PFSK-1 (cell line): ENCODE measurements around the gene TFCP2L1.

Experiments
- FOXP2 ChIP-seq: optimal IDR thresholded peaks from 2 replicates; pipeline ENCODE3; 2011; ENCODE audit warnings: borderline replicate concordance, control low read depth, inconsistent platforms; ENCODE audit not compliant: insufficient read depth; ENCODE audit errors: extremely low read length, extremely low read depth
- POLR2AphosphoS5 ChIP-seq: IDR thresholded peaks from 2 replicates; pipeline ENCODE4 v1.6.1; 2012; ENCODE audit warnings: low read depth, mild to moderate bottlenecking, control low read depth, low read length, moderate library complexity
- SIN3A ChIP-seq: IDR thresholded peaks from 2 replicates; pipeline ENCODE4 v1.6.1; 2012; ENCODE audit warnings: mild to moderate bottlenecking, low read length, moderate library complexity, borderline replicate concordance; ENCODE audit not compliant: insufficient read depth
- TAF1 ChIP-seq: IDR thresholded peaks from 2 replicates; pipeline ENCODE4 v1.6.1; 2012; ENCODE audit warnings: low read length, control low read depth, borderline replicate concordance; ENCODE audit not compliant: insufficient read depth
- TF ChIP-seq, protein P1 (sequence below), 2 experiments: IDR thresholded peaks; 2 replicates each; pipeline versions ENCODE4 v1.6.1 to v1.8.0; 2011 to 2012; ENCODE audit warnings: low read depth in 2 of 2, low read length in 2 of 2, control low read depth in 1 of 2, inconsistent platforms in 1 of 2, mild to moderate bottlenecking in 1 of 2, moderate library complexity in 1 of 2; ENCODE audit not compliant: insufficient read depth in 1 of 2

TFCP2L1 gene

DNA sequence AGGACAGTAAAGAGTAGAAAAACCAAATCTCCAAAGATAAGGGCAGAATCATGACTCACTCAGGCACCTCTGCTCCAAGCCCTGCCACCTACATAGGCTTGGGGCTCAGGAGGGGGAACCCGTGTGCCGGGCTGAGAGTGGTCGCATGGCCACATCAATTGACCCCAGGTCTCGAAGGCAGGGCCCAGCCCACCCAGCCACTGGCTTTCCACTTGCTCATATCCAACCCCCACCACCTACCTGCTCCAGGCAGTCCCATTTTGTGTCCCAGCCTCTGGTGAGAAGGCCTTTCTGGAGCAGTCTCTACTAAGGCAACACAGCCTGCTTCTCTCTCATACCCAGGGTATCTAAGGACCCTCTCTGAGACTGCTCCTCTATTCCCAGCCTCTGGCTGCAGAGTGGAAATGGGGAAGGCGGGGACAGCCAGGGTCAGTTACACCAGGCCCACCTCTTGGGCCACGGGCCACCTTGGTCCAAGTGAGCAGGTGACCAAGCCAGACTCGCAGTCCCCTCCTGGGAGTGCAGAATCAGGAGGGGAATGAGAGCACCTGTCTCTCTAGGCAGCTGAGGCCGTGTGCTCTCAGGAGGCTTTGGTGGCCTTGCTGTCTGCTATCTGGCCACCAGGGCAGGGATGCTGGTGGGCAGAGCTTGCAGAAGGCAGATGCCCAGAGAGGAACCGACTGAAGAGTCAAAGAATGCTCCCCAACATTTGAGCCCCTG, 20.8 kb downstream of the TFCP2L1 start:
- TF ChIP-seq, protein P1, sequence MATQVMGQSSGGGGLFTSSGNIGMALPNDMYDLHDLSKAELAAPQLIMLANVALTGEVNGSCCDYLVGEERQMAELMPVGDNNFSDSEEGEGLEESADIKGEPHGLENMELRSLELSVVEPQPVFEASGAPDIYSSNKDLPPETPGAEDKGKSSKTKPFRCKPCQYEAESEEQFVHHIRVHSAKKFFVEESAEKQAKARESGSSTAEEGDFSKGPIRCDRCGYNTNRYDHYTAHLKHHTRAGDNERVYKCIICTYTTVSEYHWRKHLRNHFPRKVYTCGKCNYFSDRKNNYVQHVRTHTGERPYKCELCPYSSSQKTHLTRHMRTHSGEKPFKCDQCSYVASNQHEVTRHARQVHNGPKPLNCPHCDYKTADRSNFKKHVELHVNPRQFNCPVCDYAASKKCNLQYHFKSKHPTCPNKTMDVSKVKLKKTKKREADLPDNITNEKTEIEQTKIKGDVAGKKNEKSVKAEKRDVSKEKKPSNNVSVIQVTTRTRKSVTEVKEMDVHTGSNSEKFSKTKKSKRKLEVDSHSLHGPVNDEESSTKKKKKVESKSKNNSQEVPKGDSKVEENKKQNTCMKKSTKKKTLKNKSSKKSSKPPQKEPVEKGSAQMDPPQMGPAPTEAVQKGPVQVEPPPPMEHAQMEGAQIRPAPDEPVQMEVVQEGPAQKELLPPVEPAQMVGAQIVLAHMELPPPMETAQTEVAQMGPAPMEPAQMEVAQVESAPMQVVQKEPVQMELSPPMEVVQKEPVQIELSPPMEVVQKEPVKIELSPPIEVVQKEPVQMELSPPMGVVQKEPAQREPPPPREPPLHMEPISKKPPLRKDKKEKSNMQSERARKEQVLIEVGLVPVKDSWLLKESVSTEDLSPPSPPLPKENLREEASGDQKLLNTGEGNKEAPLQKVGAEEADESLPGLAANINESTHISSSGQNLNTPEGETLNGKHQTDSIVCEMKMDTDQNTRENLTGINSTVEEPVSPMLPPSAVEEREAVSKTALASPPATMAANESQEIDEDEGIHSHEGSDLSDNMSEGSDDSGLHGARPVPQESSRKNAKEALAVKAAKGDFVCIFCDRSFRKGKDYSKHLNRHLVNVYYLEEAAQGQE (IDR thresholded peaks at IDR 0.05; ENCODE audit: insufficient read depth in 1 of 2, low read depth in 2 of 2, low read length in 2 of 2) = no peak
- no peak for TF ChIP-seq FOXP2
- TF ChIP-seq TAF1 = no peak
- no peak for TF ChIP-seq POLR2AphosphoS5
- TF ChIP-seq SIN3A = no peak

DNA sequence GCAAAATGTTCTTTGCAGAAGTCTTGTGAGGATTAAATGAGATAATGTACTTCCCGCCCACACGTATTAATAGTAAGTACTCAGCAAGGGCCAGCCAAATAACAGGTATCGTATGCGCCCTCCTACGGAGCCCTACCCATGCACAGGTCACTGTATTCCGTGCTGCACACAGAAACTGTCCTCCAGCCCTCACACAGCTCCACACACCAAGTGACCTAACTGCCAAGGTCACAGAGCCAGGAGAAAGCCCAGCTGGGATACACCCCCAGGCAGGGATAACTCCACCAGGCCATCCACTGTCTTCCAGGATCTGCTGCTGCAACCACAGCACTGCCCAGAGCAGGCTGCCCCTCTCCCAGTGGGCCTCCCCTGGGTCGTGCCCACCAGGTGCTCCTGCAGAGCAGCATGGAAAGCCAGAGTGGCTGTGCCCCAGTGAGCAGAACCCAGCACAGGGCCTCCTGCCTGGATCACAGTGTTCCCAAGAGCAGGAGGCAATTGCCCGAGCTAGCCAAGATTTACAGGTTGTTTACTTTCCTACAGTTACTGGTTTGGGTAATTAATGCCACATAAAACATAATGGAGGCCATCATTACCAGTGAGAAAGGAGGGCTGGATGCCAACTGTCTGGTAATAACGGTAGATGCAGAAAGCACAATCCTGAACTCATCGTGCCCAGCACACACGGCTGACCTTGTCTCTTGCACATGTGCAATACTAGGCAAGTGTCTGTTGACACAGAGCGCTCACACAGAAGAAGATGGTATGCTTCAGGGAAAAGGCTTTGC, 24.4 kb downstream of the TFCP2L1 start:
- TF ChIP-seq, protein P1 (IDR thresholded peaks at IDR 0.05; ENCODE audit: insufficient read depth in 1 of 2, low read depth in 2 of 2, low read length in 2 of 2) = no peak
- TF ChIP-seq POLR2AphosphoS5 = no peak
- no peak for TF ChIP-seq FOXP2
- no peak for TF ChIP-seq TAF1
- no peak for TF ChIP-seq SIN3A

DNA sequence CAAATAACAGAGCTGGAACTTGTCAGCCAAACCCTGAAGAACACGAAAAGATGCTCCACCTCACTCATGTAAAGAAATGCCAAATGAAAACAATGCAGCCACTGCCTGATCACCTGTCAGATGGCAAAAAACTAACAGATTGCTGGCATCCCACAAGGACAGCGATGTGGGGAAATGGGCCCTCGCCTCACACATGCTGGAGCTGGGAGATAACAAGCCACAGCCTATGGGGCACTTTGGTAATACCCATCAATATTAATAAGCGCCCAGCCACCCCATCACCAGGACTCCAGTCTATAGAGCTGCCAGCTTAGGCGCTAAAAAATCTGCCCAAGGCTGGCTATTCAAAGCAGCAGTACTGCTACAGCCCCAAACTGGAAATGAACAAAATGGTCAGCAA, 27.0 kb downstream of the TFCP2L1 start:
- TF ChIP-seq SIN3A = no peak
- no peak for TF ChIP-seq FOXP2
- TF ChIP-seq TAF1 = no peak
- TF ChIP-seq, protein P1 (IDR thresholded peaks at IDR 0.05; ENCODE audit: insufficient read depth in 1 of 2, low read depth in 2 of 2, low read length in 2 of 2) = no peak
- TF ChIP-seq POLR2AphosphoS5 = no peak

DNA sequence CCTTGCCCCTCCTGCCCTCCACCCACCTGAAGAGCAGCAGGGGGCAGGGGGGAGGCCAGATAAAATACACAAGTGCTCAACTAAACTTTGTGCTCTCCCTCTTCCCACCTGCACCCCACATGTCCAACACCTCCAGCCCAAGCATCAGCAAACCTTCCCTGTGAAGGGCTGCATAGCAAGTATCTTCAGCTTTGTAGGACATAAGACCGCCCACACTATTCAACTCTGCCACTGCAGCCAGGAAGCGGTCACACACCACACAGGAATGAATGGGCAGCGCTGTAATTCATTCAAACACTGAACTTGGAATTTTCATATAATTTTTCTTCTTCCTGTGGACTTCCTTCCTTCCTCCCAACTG, 27.5 kb downstream of the TFCP2L1 start:
- TF ChIP-seq SIN3A (no peak), POLR2AphosphoS5 (no peak), FOXP2 (no peak), TAF1 (no peak)
- TF ChIP-seq, protein P1 (IDR thresholded peaks at IDR 0.05; ENCODE audit: insufficient read depth in 1 of 2, low read depth in 2 of 2, low read length in 2 of 2) = no peak
